GM12874 (cell line): ENCODE measurements around the gene BMP2.

Source experiments
- TF ChIP-seq, protein P1 (sequence below): IDR thresholded peaks from 2 replicates; pipeline ENCODE4 v1.5.1; 2011; ENCODE audit warnings: low read depth, mild to moderate bottlenecking, control low read depth, low read length, moderate library complexity; ENCODE audit not compliant: insufficient read depth

The BMP2 gene

DNA sequence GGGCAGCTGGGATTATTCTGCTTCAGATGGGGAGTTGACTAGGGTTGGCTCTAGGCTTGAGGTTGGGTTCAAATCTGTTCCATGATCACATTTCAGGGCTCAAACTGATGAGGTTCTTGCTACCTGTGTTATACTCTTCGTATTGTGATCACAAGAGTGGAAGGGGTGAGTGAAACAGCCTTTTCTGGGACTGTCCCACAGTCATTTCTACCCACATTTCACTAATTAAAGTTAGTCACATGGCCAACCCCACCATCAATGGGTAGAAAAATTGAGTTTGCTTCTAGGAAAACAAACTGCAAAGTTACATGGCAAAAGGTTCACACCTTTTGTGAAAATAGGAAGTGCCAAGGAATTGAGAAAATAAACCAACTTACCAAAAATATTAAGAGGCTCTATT lies 33.5 kb upstream of the BMP2 start:
- TF ChIP-seq, protein P1, sequence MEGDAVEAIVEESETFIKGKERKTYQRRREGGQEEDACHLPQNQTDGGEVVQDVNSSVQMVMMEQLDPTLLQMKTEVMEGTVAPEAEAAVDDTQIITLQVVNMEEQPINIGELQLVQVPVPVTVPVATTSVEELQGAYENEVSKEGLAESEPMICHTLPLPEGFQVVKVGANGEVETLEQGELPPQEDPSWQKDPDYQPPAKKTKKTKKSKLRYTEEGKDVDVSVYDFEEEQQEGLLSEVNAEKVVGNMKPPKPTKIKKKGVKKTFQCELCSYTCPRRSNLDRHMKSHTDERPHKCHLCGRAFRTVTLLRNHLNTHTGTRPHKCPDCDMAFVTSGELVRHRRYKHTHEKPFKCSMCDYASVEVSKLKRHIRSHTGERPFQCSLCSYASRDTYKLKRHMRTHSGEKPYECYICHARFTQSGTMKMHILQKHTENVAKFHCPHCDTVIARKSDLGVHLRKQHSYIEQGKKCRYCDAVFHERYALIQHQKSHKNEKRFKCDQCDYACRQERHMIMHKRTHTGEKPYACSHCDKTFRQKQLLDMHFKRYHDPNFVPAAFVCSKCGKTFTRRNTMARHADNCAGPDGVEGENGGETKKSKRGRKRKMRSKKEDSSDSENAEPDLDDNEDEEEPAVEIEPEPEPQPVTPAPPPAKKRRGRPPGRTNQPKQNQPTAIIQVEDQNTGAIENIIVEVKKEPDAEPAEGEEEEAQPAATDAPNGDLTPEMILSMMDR: no peak

DNA sequence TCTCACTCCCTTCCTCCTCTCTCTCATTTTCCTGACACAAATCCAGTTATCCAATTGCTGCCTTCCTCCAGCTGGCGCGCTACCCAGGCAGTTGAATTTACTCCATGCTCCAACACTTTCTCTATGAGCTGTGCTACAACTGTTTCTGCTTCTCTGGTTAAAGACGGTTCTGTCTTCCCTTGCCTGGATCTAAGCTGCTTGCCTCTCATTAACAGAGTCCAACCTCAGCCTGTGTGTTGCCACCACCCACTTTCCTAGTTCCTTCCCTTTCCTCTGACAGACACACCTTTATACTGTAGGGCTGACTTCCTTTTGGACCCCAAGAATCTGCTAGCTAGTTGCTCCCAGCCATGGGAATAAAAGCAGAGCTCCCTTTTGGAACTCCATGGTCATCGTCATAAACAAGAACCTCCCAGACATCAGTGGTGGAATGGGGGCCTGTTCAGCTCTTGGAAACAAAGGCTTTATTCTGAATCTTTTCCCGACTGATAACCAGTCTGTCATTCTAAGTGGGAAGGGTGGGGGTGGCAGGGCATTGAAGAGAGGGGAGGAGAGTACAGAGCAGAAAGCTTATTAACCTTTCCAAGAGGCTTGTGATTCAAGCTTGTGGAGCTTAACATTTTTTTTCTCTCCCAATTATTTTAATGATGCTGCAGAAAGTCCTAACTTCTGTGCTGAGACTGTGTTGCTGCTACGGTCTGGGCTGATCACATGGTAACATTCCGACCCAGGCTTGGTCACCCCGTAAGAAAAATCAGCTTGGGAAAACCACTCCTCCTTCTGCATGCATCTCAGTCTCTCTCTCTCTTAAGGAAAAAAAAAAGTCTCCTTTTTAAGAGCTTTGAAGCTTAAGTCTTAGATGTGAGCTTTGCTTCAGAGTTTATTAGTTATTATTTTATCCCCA lies 31.3 kb upstream of the BMP2 start:
- TF ChIP-seq, protein P1: no peak

DNA sequence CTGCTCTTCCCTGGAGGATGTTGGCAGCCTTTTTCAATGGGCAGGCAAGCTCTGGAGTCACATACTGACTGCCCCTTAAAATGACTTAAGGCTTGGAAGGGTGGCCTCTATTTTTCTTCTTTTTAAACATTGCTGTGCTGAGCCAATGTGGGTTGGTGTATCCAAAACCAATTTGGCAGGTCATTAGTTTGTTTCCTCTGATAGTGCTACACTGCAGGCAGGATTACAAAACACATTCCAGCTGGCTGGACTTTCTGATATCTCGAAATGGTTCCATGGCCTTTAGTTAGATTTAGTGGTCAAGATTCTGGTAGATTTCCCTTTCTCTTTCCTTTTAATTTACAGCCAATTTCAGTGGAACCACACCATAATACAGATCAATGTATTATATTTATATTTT lies 28.1 kb upstream of the BMP2 start:
- TF ChIP-seq, protein P1: no peak

DNA sequence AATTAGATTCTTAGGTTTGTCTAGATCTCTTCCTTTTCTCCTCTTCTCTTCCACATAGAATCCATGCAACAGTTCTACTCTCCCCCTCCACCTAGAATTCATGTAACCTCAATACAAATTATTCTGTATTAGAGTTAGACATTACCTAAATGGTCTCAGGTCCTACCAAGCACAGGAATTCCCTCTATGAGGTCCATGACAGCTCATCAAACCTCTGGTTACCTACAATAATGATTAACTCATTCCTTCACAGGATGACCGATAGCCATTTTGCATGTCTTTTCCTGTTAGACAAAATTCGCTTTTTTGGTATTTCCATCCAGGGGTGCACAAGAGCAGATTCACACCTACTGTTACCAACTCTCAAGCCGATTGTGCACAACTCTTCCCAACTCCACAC lies 27.4 kb upstream of the BMP2 start:
- TF ChIP-seq, protein P1: no peak

DNA sequence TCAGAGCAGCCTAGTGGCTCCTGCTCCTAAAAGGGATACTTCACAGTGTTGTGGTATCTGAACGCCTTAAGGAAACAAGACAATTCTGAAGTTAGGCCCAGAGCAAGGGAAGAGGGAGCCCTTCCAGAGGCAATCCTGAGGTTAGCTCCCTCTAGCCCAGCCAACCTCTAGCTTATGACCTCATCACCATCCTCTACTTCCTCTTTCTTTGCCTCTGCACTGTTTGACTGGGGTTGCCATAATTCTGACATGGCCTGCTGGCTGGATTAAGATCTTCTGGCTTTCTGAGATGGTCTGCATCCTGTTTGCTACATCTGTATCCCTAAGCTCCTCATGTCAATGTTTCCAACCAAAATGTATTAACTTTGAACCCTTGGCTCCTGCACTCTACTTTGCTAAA lies 23.3 kb upstream of the BMP2 start:
- TF ChIP-seq, protein P1: no peak

DNA sequence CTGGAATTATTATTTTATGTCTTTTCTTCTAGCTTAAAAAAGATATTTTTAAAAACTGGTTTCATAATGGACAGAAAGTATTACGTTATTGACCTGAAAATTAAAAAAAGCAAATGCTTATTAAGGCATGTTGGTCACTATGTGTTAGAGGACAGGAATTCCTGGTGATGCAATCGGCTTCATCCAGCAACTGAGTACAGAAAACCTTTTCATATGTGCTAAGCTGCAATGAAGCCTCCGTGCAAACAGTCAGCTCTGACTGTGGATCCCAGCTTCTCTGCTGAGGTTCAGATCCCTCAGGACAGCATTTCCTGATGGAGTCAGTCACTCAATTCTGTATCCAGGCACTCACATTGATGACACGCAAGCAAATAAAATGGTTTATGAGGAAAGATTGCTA lies 22.7 kb upstream of the BMP2 start:
- TF ChIP-seq, protein P1: no peak

DNA sequence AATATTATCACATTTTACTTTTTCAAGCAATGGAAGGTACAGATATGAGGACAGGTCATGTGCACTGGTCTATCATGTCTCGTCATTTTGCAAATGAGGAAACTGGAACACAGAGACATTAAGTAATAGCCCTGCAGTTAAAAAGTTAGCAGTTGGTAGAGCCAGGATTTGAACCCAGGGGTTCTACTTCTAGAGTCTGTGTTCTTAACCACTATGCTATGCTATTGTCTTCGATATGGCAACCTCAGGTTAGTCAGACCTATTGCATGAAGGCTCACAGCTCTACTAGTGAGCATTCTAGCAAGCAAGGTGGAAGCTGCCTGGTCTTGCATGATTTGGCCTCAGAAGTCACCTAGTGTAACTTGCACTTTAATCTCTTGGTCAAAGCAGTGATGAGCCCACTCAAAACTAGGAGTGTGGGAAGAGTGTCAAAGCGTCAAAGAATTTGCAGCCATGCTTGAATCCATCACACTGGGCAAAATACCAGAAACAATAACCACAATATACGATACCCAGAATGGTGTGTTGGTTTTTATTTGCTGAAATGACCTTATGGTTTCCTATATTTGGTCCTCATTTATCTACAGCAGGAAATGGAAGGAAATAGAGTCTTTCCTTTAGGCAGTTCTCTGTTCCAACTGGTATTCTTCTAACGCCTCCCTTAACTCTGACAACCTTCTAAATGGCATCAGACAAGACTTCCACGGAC lies 20.4 kb upstream of the BMP2 start:
- TF ChIP-seq, protein P1: no peak
